Uterus (tissue), 4 donors: ENCODE data around the gene MFAP3L. TPM values are rescaled to one million over a fixed set of nuclear protein-coding genes. Genes with fewer than 3 reads are reported as not detected.

Experiments used
- DNase-seq, 2 donors: peaks; one replicate each; pipeline ENCODE4 v3.0.0-alpha.2; 2019 to 2020
- H3K27ac ChIP-seq, 2 donors: fragments of 200-600 bp; sonication (generic); 1 replicate in 1 of 2; 2 replicates in 1 of 2; pipeline ENCODE4 v1.5.1; 2016 to 2018
- H3K27me3 ChIP-seq, 2 donors: fragments of 200-600 bp; sonication (generic); one replicate each; pipeline ENCODE4 v1.5.1; 2018 to 2019; ENCODE audit warnings: control low read depth in 1 of 2
- H3K36me3 ChIP-seq, 2 donors: fragments of 200-600 bp; sonication (generic); one replicate each; pipeline ENCODE4 v1.5.1; 2019; ENCODE audit warnings: control low read depth in 1 of 2
- H3K4me1 ChIP-seq, 2 donors: fragments of 200-600 bp; sonication (generic); one replicate each; pipeline ENCODE4 v1.5.1; 2018 to 2019; ENCODE audit warnings: control low read depth in 1 of 2
- H3K4me3 ChIP-seq, 2 donors: fragments of 200-600 bp; sonication (generic); 1 replicate in 1 of 2; 2 replicates in 1 of 2; pipeline ENCODE4 v1.5.1; 2018 to 2019; ENCODE audit warnings: mild to moderate bottlenecking in 1 of 2
- H3K9me3 ChIP-seq, 2 donors: fragments of 200-600 bp; sonication (generic); one replicate each; pipeline ENCODE4 v1.5.1; 2019; ENCODE audit warnings: control low read depth in 1 of 2
- CTCF ChIP-seq, 4 experiments: fragments of 200-600 bp in 2 of 4; fragments of 450-650 bp in 2 of 4; sonication (generic) in 2 of 4; IDR thresholded peaks; one replicate each; pipeline ENCODE4 v1.5.1; 2016 to 2019; ENCODE audit warnings: antibody characterized with exemption in 4 of 4, mild to moderate bottlenecking in 2 of 4, moderate library complexity in 1 of 4
- POLR2A ChIP-seq, 2 donors: fragments of 450-650 bp; IDR thresholded peaks; one replicate each; pipeline ENCODE4 v1.6.1; 2016; ENCODE audit warnings: antibody characterized with exemption in 2 of 2, mild to moderate bottlenecking in 1 of 2, moderate library complexity in 1 of 2
- intact Hi-C: fragments of 100-400 bp; cut with DNase I; formaldehyde crosslinking; loops from one replicate; pipeline ENCODE4 v1.15.1; 2023; ENCODE audit warnings: low total_unique reads
- total RNA-seq, 4 donors: library from RNA; depleted of rRNA in 3 of 4; stranded (reverse); fragments of >200 nt in 3 of 4; gene quantifications; one replicate each; pipeline versions ENCODE4 v1.1.0 to v1.2.4, GENCODE V29; 2014 to 2023
- donor health status: DM: yes; HTN: yes; CAD: no.

Gene MFAP3L
- total RNA-seq, result 10 to 100 TPM in 3 of 4 donors, 1 to 10 TPM in 1; 6.6 to 38.4 (median 14.9) TPM

- DNase-seq, result peak; percentile 80 to 90
- H3K4me3 ChIP-seq, result peak within 1 kb of the TSS; percentile 89 to 92
- peak within 1 kb of the TSS; percentile 91 to 94 for H3K27ac ChIP-seq
- TF ChIP-seq CTCF (IDR thresholded peaks at IDR 0.05), result peak in 3 of 4 experiments; percentile 35 to 51 (median 43)
- peak in 1 of 2 donors; percentile 87 for TF ChIP-seq POLR2A (IDR thresholded peaks at IDR 0.05)
- no peaks in the 10 kb centered on the region for H3K9me3 ChIP-seq
- no peaks in the 10 kb centered on the region for H3K36me3 ChIP-seq
- H3K4me1 ChIP-seq, result no peaks in the 10 kb centered on the region
- intact Hi-C loops, result loop anchor here (10.0 kb wide), 1 partner anchor 412 kb away; the partner anchor contains the start of gene NEK1
- H3K27me3 ChIP-seq, result no peaks in the 10 kb centered on the region
Measured at GRCh38 chr4:170026253-170027021, at the start of gene MFAP3L. Gene MFAP3L, minus strand, starts transcription at chr4:170026395. Its CDS starts 20,518 bp downstream, at chr4:170005877.

- intact Hi-C loops, result no loop called here
- Histone ChIP-seq H3K4me3 (no peak overlapping the region), H3K4me1 (no peaks in the 10 kb centered on the region), H3K27ac (no peak overlapping the region), H3K36me3 (no peaks in the 10 kb centered on the region), H3K9me3 (no peaks in the 10 kb centered on the region), H3K27me3 (no peaks in the 10 kb centered on the region)
- DNase-seq, result no peak
- no peak for TF ChIP-seq CTCF (IDR thresholded peaks at IDR 0.05)
- TF ChIP-seq POLR2A (IDR thresholded peaks at IDR 0.05), result no peak
Measured at GRCh38 chr4:170071196-170071595, 45.0 kb upstream of the MFAP3L start.

DNA sequence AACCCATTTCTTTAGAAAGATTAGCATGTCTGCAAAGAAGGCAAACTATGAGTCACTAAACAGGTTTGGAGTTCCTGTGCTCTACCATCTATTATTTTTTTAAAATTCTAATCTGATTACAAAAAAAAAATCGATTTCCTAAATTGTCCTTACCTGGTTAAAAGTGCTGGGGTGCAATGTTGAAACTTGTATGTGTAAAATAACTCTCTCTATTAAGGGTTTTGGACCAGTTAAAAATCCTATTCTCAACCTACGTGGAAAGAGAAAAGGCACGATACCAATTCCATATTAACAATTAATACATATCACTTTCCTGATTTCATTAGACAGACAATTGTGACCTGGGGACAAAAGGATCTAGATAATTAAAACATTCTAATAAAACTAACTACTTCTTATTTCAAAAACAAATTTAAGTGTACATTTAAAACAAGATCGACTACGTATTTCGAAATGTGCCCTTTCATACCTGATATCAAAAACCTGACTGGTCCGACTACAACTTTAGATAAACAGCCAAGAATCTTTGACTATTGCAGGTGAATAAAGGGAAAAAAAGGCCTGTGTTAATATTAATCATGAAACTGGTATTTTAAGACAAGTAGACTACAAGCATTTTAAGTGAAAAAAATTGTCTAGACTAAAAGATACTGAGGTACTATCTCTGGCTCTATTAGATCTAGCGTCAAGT lies 42.4 kb upstream of the MFAP3L start:
- H3K27ac ChIP-seq, result no peak overlapping the region
- no peaks in the 10 kb centered on the region for H3K4me1 ChIP-seq
- H3K4me3 ChIP-seq, result no peak overlapping the region
- DNase-seq, result no peak
- TF ChIP-seq POLR2A (IDR thresholded peaks at IDR 0.05) (no peak), CTCF (IDR thresholded peaks at IDR 0.05) (no peak)
- intact Hi-C loops, result no loop called here
- H3K27me3 ChIP-seq, result no peaks in the 10 kb centered on the region
- H3K36me3 ChIP-seq, result no peaks in the 10 kb centered on the region
- H3K9me3 ChIP-seq, result no peaks in the 10 kb centered on the region

- no peaks in the 10 kb centered on the region for H3K27me3 ChIP-seq
- no peak overlapping the region for H3K27ac ChIP-seq
- DNase-seq, result no peak
- TF ChIP-seq POLR2A (IDR thresholded peaks at IDR 0.05), result no peak
- no peak for TF ChIP-seq CTCF (IDR thresholded peaks at IDR 0.05)
- H3K36me3 ChIP-seq, result no peaks in the 10 kb centered on the region
- no peaks in the 10 kb centered on the region for H3K9me3 ChIP-seq
- intact Hi-C loops, result no loop called here
- H3K4me3 ChIP-seq, result no peak overlapping the region
- H3K4me1 ChIP-seq, result no peaks in the 10 kb centered on the region
Measured at GRCh38 chr4:170059421-170059820, 33.2 kb upstream of the MFAP3L start.

- no peaks in the 10 kb centered on the region for H3K9me3 ChIP-seq
- H3K27me3 ChIP-seq, result no peaks in the 10 kb centered on the region
- H3K4me1 ChIP-seq, result no peaks in the 10 kb centered on the region
- TF ChIP-seq POLR2A (IDR thresholded peaks at IDR 0.05) (no peak), CTCF (IDR thresholded peaks at IDR 0.05) (no peak)
- no peak for DNase-seq
- intact Hi-C loops, result no loop called here
- H3K36me3 ChIP-seq, result no peaks in the 10 kb centered on the region
- no peak overlapping the region for H3K27ac ChIP-seq
- no peak overlapping the region for H3K4me3 ChIP-seq
Measured at GRCh38 chr4:170058826-170059225, 32.6 kb upstream of the MFAP3L start.
